Gastroesophageal sphincter (tissue), 4 donors: ENCODE data around the gene MLLT6. TPM values are rescaled to one million over a fixed set of nuclear protein-coding genes. Genes with fewer than 3 reads are reported as not detected.

Source experiments
- ATAC-seq: fragments of 150-250 bp; one replicate; pipeline ENCODE4 v1.9.1; 2016; ENCODE audit warnings: mild to moderate bottlenecking, moderate library complexity
- H3K27ac ChIP-seq, 4 donors: fragments of 200-600 bp; sonication (generic) in 3 of 4; 1 replicate in 3 of 4; 2 replicates in 1 of 4; pipeline ENCODE4 v1.5.1; 2016 to 2019
- H3K27me3 ChIP-seq: fragments of 200-600 bp; sonication (generic); one replicate; pipeline ENCODE4 v1.5.1; 2019
- H3K36me3 ChIP-seq, 2 donors: fragments of 200-600 bp; sonication (generic); one replicate each; pipeline ENCODE4 v1.5.1; 2019; ENCODE audit warnings: control low read depth in 1 of 2
- H3K4me1 ChIP-seq, 3 donors: fragments of 200-600 bp; sonication (generic); 1 replicate in 2 of 3; 2 replicates in 1 of 3; pipeline ENCODE4 v1.5.1; 2016 to 2019; ENCODE audit warnings: control low read depth in 2 of 3
- H3K4me3 ChIP-seq, 2 donors: fragments of 200-600 bp; sonication (generic); one replicate each; pipeline ENCODE4 v1.5.1; 2019; ENCODE audit warnings: mild to moderate bottlenecking in 1 of 2, moderate library complexity in 1 of 2
- H3K9me3 ChIP-seq, 3 donors: fragments of 200-600 bp; sonication (generic); one replicate each; pipeline ENCODE4 v1.5.1; 2017 to 2019; ENCODE audit warnings: control low read depth in 2 of 3
- EP300 ChIP-seq: sonication (generic); formaldehyde crosslinking; IDR thresholded peaks from one replicate; pipeline ENCODE4 v1.6.1; 2017; ENCODE audit warnings: antibody characterized with exemption, mild to moderate bottlenecking
- POLR2A ChIP-seq, 2 donors: fragments of 450-650 bp; IDR thresholded peaks; one replicate each; pipeline ENCODE4 v1.6.1; 2017; ENCODE audit warnings: antibody characterized with exemption in 2 of 2, mild to moderate bottlenecking in 2 of 2, moderate library complexity in 1 of 2
- POLR2AphosphoS5 ChIP-seq: sonication (generic); formaldehyde crosslinking; IDR thresholded peaks from one replicate; pipeline ENCODE4 v1.6.1; 2017; ENCODE audit warnings: antibody characterized with exemption
- WGBS, 2 donors: methylation state at CpG; one replicate each; pipeline ENCODE4 v1.1.5; 2018; ENCODE audit warnings: low coverage in 1 of 2; 5-methylcytosine and 5-hydroxymethylcytosine counted together
- total RNA-seq, 4 donors: library from RNA; depleted of rRNA; stranded (reverse); fragments of >200 nt; gene quantifications; one replicate each; pipeline ENCODE4 v1.1.0, GENCODE V29; 2016
- TF ChIP-seq, protein P1 (sequence below), 4 experiments: fragments of 200-600 bp in 2 of 4; fragments of 450-650 bp in 2 of 4; sonication (generic) in 1 of 4; IDR thresholded peaks; one replicate each; pipeline ENCODE4 v1.5.1; 2017 to 2019; ENCODE audit warnings: antibody characterized with exemption in 4 of 4, mild to moderate bottlenecking in 2 of 4, moderate library complexity in 2 of 4

MLLT6 gene
- total RNA-seq, 4 donors from 2014 or later: 55.6 to 101 (median 77.9) TPM

GRCh38 chr17:38710604-38710962 lies 5.5 kb downstream of the MLLT6 start:
- H3K9me3 ChIP-seq: no peaks in the 10 kb centered on the region
- WGBS, 2 donors: 85% methylated on average over 3 of the region's 3 CpGs; no CpG with 5 or more reads in 1 of the 2 donors
- H3K4me3 ChIP-seq: no peak overlapping the region
- H3K4me1 ChIP-seq: peaks cover 0 to 46% (median 9%) of the 10 kb centered on the region in 3 donors
- TF ChIP-seq POLR2AphosphoS5: no peak
- no peak for TF ChIP-seq EP300
- no peak for TF ChIP-seq POLR2A (IDR thresholded peaks at IDR 0.05)
- TF ChIP-seq, protein P1, sequence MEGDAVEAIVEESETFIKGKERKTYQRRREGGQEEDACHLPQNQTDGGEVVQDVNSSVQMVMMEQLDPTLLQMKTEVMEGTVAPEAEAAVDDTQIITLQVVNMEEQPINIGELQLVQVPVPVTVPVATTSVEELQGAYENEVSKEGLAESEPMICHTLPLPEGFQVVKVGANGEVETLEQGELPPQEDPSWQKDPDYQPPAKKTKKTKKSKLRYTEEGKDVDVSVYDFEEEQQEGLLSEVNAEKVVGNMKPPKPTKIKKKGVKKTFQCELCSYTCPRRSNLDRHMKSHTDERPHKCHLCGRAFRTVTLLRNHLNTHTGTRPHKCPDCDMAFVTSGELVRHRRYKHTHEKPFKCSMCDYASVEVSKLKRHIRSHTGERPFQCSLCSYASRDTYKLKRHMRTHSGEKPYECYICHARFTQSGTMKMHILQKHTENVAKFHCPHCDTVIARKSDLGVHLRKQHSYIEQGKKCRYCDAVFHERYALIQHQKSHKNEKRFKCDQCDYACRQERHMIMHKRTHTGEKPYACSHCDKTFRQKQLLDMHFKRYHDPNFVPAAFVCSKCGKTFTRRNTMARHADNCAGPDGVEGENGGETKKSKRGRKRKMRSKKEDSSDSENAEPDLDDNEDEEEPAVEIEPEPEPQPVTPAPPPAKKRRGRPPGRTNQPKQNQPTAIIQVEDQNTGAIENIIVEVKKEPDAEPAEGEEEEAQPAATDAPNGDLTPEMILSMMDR (IDR thresholded peaks at IDR 0.05): no peak
- H3K36me3 ChIP-seq: peaks cover 0 to 83% of the 10 kb centered on the region in 2 donors
- H3K27me3 ChIP-seq: no peaks in the 10 kb centered on the region
- ATAC-seq: no peak
- no peak overlapping the region for H3K27ac ChIP-seq

DNA sequence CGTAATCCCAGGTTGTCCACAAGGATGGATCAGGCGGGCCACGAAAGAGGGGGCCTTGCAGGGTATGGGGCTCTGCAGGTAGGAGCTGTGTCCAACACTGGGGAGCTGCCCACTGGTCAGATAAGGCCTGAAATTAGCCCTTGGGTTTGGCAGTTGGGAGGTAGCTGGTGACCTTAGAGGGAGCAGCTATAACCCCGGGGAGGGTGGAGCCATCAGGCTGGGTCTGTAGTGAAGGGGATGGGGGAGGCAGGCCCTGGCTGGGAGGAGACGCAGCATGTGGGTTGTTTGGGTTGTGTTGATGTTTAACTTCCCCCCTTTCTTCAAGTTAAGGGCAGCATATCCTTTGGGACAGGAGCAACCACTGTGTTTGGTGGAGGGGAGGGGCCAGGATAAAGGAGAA lies 5.9 kb downstream of the MLLT6 start:
- H3K36me3 ChIP-seq: peaks cover 0 to 87% of the 10 kb centered on the region in 2 donors
- no peaks in the 10 kb centered on the region for H3K27me3 ChIP-seq
- ATAC-seq: no peak
- H3K4me3 ChIP-seq: no peak overlapping the region
- no peaks in the 10 kb centered on the region for H3K9me3 ChIP-seq
- 83% methylated on average over 3 of the region's 5 CpGs; no CpG with 5 or more reads in 1 of the 2 donors for WGBS, 2 donors
- peaks cover 0 to 46% (median 9%) of the 10 kb centered on the region in 3 donors for H3K4me1 ChIP-seq
- no peak overlapping the region for H3K27ac ChIP-seq
- TF ChIP-seq EP300 (no peak), POLR2AphosphoS5 (no peak), POLR2A (IDR thresholded peaks at IDR 0.05) (no peak)
- TF ChIP-seq, protein P1 (IDR thresholded peaks at IDR 0.05): no peak

DNA sequence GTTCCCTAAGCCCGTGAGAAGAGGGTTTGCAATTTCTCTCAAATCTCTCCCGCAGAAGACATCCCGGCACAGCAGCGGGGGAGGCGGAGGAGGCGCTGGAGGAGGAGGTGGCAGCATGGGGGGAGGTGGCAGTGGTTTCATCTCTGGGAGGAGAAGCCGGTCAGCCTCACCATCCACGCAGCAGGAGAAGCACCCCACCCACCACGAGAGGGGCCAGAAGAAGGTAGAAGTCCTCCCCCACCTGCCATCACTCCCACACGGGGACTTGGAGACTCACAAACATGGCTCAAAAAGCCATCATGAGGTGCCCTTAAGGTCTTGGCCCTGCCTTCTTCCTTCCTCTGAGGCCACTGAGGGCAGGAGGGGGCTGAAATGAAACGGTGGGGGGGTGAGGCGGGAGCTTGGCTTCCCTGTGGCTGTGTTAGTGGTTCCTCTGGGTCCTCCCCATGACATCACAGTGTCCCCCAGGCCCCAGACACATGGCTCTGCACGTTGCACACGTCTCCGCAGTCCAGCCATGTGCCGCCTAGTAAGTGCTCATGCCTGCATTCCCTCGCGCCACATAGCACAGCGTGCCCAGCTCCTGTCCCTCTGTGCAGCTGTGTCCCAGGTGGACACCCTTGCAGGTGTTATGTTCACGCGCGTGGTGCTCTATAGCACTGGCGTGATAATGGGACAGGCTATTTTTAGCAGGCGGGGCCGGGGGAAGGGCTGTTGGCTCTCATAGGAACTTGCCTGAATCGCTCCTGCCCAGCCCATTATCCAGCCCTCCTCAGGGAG lies 6.9 kb downstream of the MLLT6 start:
- H3K27ac ChIP-seq: no peak overlapping the region
- H3K4me3 ChIP-seq: no peak overlapping the region
- 27 to 70% methylated on average over 3 to 5 of the region's 26 CpGs for WGBS, 2 donors
- H3K9me3 ChIP-seq: no peaks in the 10 kb centered on the region
- no peak for ATAC-seq
- TF ChIP-seq, protein P1 (IDR thresholded peaks at IDR 0.05): no peak
- no peak for TF ChIP-seq POLR2A (IDR thresholded peaks at IDR 0.05)
- no peak for TF ChIP-seq EP300
- TF ChIP-seq POLR2AphosphoS5: no peak
- H3K27me3 ChIP-seq: no peaks in the 10 kb centered on the region
- peaks cover 0 to 38% (median 6%) of the 10 kb centered on the region in 3 donors for H3K4me1 ChIP-seq
- peaks cover 0 to 97% of the 10 kb centered on the region in 2 donors for H3K36me3 ChIP-seq

GRCh38 chr17:38712593-38712992 lies 7.5 kb downstream of the MLLT6 start:
- no peak for ATAC-seq
- WGBS, 2 donors: no CpG with 5 or more reads among the region's 10 CpGs
- Histone ChIP-seq H3K4me3 (no peak overlapping the region), H3K4me1 (peaks cover 0 to 32% (median 0%) of the 10 kb centered on the region in 3 donors), H3K27me3 (no peaks in the 10 kb centered on the region), H3K27ac (no peak overlapping the region), H3K36me3 (peaks cover 0 to 100% of the 10 kb centered on the region in 2 donors), H3K9me3 (no peaks in the 10 kb centered on the region)
- TF ChIP-seq POLR2A (IDR thresholded peaks at IDR 0.05): no peak
- no peak for TF ChIP-seq EP300
- no peak for TF ChIP-seq POLR2AphosphoS5
- TF ChIP-seq, protein P1 (IDR thresholded peaks at IDR 0.05): no peak
